ENCODE results near the gene POLR2A. TPM values are rescaled to one million over a fixed set of nuclear protein-coding genes. Genes with fewer than 3 reads are reported as not detected.

POLR2A gene
- total RNA-seq, 1 donor from 2014 or later, result 204 TPM

- Mint-ChIP-seq H3K36me3 (no peaks in the 10 kb centered on the region), H3K27ac (peak overlapping the region; percentile 95), H3K9me3 (no peaks in the 10 kb centered on the region), H3K4me3 (peak overlapping the region; percentile 94), H3K27me3 (ENCODE audit: low read depth) (peaks cover 39% of the 10 kb centered on the region), H3K4me1 (peaks cover 67% of the 10 kb centered on the region)
- no peak for DNase-seq (ENCODE audit: low spot score in 2 of 2, unreplicated experiment in 2 of 2)
- TF ChIP-seq, protein P1, sequence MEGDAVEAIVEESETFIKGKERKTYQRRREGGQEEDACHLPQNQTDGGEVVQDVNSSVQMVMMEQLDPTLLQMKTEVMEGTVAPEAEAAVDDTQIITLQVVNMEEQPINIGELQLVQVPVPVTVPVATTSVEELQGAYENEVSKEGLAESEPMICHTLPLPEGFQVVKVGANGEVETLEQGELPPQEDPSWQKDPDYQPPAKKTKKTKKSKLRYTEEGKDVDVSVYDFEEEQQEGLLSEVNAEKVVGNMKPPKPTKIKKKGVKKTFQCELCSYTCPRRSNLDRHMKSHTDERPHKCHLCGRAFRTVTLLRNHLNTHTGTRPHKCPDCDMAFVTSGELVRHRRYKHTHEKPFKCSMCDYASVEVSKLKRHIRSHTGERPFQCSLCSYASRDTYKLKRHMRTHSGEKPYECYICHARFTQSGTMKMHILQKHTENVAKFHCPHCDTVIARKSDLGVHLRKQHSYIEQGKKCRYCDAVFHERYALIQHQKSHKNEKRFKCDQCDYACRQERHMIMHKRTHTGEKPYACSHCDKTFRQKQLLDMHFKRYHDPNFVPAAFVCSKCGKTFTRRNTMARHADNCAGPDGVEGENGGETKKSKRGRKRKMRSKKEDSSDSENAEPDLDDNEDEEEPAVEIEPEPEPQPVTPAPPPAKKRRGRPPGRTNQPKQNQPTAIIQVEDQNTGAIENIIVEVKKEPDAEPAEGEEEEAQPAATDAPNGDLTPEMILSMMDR (IDR thresholded peaks at IDR 0.05; ENCODE audit: unreplicated experiment), result no peak
Observed at GRCh38 chr17:7441266-7441665, 42.9 kb upstream of the POLR2A start.

DNA sequence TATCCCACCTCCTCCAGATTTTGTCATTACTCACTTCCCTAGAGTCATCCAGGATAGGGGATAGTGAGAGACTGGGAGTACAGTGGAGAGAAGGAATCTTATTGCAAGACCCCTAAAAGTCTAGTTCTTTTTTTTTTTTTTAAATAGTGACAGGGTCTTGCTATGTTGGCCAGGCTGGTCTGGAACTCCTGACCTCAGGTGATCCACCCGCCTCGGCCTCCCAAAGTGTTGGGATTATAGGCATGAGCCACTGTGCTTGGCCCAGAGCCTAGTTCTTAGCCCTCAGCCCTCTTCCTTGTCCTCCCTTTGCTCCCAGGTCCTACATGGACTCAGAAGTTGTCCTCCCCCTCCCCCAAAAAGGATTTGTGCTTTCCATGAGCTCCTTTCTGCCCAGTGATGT is 42.0 kb upstream of the POLR2A start:
- H3K9me3 Mint-ChIP-seq, result no peaks in the 10 kb centered on the region
- peak overlapping the region; percentile 94 for H3K4me3 Mint-ChIP-seq
- TF ChIP-seq, protein P1 (IDR thresholded peaks at IDR 0.05; ENCODE audit: unreplicated experiment), result no peak

GRCh38 chr17:7443499-7444485 is 40.4 kb upstream of the POLR2A start:
- Mint-ChIP-seq H3K27ac (peak overlapping the region; percentile 81), H3K36me3 (peaks cover 8% of the 10 kb centered on the region), H3K4me1 (peaks cover 48% of the 10 kb centered on the region), H3K4me3 (peak overlapping the region; percentile 75), H3K9me3 (no peaks in the 10 kb centered on the region), H3K27me3 (ENCODE audit: low read depth) (peaks cover 27% of the 10 kb centered on the region)
- no peak for DNase-seq (ENCODE audit: low spot score in 2 of 2, unreplicated experiment in 2 of 2)
- TF ChIP-seq, protein P1 (IDR thresholded peaks at IDR 0.05; ENCODE audit: unreplicated experiment), result no peak

More for the DNA sequence above, 42.0 kb upstream of the POLR2A start:
- Mint-ChIP-seq H3K36me3 (no peaks in the 10 kb centered on the region), H3K27me3 (ENCODE audit: low read depth) (peaks cover 34% of the 10 kb centered on the region), H3K27ac (peak overlapping the region; percentile 79), H3K4me1 (peaks cover 62% of the 10 kb centered on the region)
- no peak for DNase-seq (ENCODE audit: low spot score in 2 of 2, unreplicated experiment in 2 of 2)

GRCh38 chr17:7444682-7445618 is 39.2 kb upstream of the POLR2A start, which contains the start of gene CHRNB1:
Gene CHRNB1 (plus strand): TSS chr17:7445061. CDS start chr17:7445128, 67 bp downstream.
- H3K4me3 Mint-ChIP-seq, result peak within 1 kb of the TSS; percentile 75
- peaks cover 9% of the 10 kb centered on the region for H3K36me3 Mint-ChIP-seq
- TF ChIP-seq, protein P1 (IDR thresholded peaks at IDR 0.05; ENCODE audit: unreplicated experiment), result no peak
- peaks cover 44% of the 10 kb centered on the region for H3K4me1 Mint-ChIP-seq
- DNase-seq (ENCODE audit: low spot score in 2 of 2, unreplicated experiment in 2 of 2), result peak in 1 of 2 experiments; percentile 49
- no peaks in the 10 kb centered on the region for H3K9me3 Mint-ChIP-seq
- H3K27ac Mint-ChIP-seq, result peak within 1 kb of the TSS; percentile 81
- H3K27me3 Mint-ChIP-seq (ENCODE audit: low read depth), result peaks cover 24% of the 10 kb centered on the region

- no peak for DNase-seq (ENCODE audit: low spot score in 2 of 2, unreplicated experiment in 2 of 2)
- peaks cover 40% of the 10 kb centered on the region for H3K4me1 Mint-ChIP-seq
- H3K27me3 Mint-ChIP-seq (ENCODE audit: low read depth), result peaks cover 21% of the 10 kb centered on the region
- TF ChIP-seq, protein P1 (IDR thresholded peaks at IDR 0.05; ENCODE audit: unreplicated experiment), result no peak
- peak overlapping the region; percentile 78 for H3K27ac Mint-ChIP-seq
- no peaks in the 10 kb centered on the region for H3K9me3 Mint-ChIP-seq
- peak overlapping the region; percentile 75 for H3K4me3 Mint-ChIP-seq
- H3K36me3 Mint-ChIP-seq, result peaks cover 9% of the 10 kb centered on the region
Observed at GRCh38 chr17:7445619-7445968, 38.6 kb upstream of the POLR2A start.

Data from mesothelial cell of epicardium (in vitro differentiated cells).